ENCODE results near the gene USP34. TPM values are rescaled to one million over a fixed set of nuclear protein-coding genes. Genes with fewer than 3 reads are reported as not detected.

The USP34 gene
- polyA plus RNA-seq, 4 donors: 35.0 to 90.2 (median 44.3) TPM

DNA sequence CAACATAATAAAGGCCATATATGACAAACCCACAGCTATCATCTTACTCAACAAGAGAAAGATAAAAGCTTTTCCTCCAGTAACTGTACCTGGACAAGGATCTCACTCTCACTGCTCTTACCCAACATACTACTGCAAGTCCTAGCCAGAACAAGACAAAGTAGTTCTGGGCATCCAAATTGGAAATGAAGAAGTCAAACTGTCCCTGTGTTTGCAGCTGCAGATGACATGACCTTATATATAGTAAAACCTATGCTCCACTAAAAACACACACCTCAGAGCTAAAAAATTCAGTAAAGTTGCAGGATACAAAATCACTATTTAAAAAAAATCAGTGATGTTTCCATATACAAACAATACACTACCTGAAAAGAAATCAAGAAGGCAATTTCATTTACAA lies 32.2 kb downstream of the USP34 start:
- no peak for FAIRE-seq
- H3K4me1 ChIP-seq (ENCODE audit: control insufficient read depth in 3 of 3, insufficient read depth in 2 of 3, low read depth in 1 of 3, low read length in 2 of 3): peaks cover 11 to 19% (median 12%) of the 10 kb centered on the region in 3 donors
- no peak overlapping the region for H3K4me3 ChIP-seq (ENCODE audit: low read depth in 1 of 3, low read length in 3 of 3)
- H3K9me3 ChIP-seq (ENCODE audit: control insufficient read depth in 2 of 2, insufficient read depth in 1 of 2, low read depth in 1 of 2, low read length in 1 of 2): no peaks in the 10 kb centered on the region
- no peak overlapping the region for H3K27ac ChIP-seq (ENCODE audit: low read depth in 1 of 3, low read length in 2 of 3)
- peaks cover 0 to 24% (median 0%) of the 10 kb centered on the region in 3 donors for H3K36me3 ChIP-seq (ENCODE audit: control insufficient read depth in 3 of 3, insufficient read depth in 2 of 3, low read depth in 1 of 3, low read length in 3 of 3)
- DNase-seq: no peak
- H3K27me3 ChIP-seq (ENCODE audit: control insufficient read depth in 3 of 3, insufficient read depth in 3 of 3, low read length in 3 of 3): no peaks in the 10 kb centered on the region

DNA sequence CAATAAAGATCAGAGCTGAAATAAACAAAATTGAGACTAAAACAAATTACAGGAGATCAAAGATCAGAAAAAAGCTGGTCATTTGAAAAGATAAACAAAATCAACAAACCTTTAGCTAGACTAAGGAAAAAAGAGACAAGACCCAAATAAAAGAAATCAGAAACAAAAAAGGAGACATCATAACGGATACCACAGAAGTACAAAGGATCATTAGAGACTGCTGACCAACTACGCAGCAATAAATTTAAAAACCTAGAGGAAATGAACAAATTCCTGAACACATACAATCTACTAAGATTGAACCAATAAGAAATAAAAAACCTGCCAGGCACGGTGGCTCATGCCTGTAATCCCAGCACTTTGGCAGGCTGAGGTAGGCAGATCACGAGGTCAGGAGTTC lies 33.7 kb downstream of the USP34 start:
- DNase-seq (no peak), FAIRE-seq (no peak)
- peaks cover 0 to 24% (median 0%) of the 10 kb centered on the region in 3 donors for H3K36me3 ChIP-seq (ENCODE audit: control insufficient read depth in 3 of 3, insufficient read depth in 2 of 3, low read depth in 1 of 3, low read length in 3 of 3)
- H3K9me3 ChIP-seq (ENCODE audit: control insufficient read depth in 2 of 2, insufficient read depth in 1 of 2, low read depth in 1 of 2, low read length in 1 of 2): no peaks in the 10 kb centered on the region
- H3K27ac ChIP-seq (ENCODE audit: low read depth in 1 of 3, low read length in 2 of 3): no peak overlapping the region
- no peak overlapping the region for H3K4me3 ChIP-seq (ENCODE audit: low read depth in 1 of 3, low read length in 3 of 3)
- no peaks in the 10 kb centered on the region for H3K27me3 ChIP-seq (ENCODE audit: control insufficient read depth in 3 of 3, insufficient read depth in 3 of 3, low read length in 3 of 3)
- 45 to 79% (median 53%) methylated on average over 4 of the region's 4 CpGs for WGBS, 3 donors
- H3K4me1 ChIP-seq (ENCODE audit: control insufficient read depth in 3 of 3, insufficient read depth in 2 of 3, low read depth in 1 of 3, low read length in 2 of 3): peaks cover 15 to 31% (median 15%) of the 10 kb centered on the region in 3 donors

GRCh38 chr2:61436092-61436491 lies 34.8 kb downstream of the USP34 start:
- H3K27me3 ChIP-seq (ENCODE audit: control insufficient read depth in 3 of 3, insufficient read depth in 3 of 3, low read length in 3 of 3): no peaks in the 10 kb centered on the region
- no peaks in the 10 kb centered on the region for H3K9me3 ChIP-seq (ENCODE audit: control insufficient read depth in 2 of 2, insufficient read depth in 1 of 2, low read depth in 1 of 2, low read length in 1 of 2)
- peaks cover 0 to 27% (median 0%) of the 10 kb centered on the region in 3 donors for H3K36me3 ChIP-seq (ENCODE audit: control insufficient read depth in 3 of 3, insufficient read depth in 2 of 3, low read depth in 1 of 3, low read length in 3 of 3)
- peaks cover 14 to 33% (median 15%) of the 10 kb centered on the region in 3 donors for H3K4me1 ChIP-seq (ENCODE audit: control insufficient read depth in 3 of 3, insufficient read depth in 2 of 3, low read depth in 1 of 3, low read length in 2 of 3)
- peak overlapping the region in 1 of 3 donors; percentile 53 for H3K27ac ChIP-seq (ENCODE audit: low read depth in 1 of 3, low read length in 2 of 3)
- no peak for FAIRE-seq
- WGBS, 3 donors: 10 to 40% (median 34%) methylated on average over 2 of the region's 2 CpGs
- H3K4me3 ChIP-seq (ENCODE audit: low read depth in 1 of 3, low read length in 3 of 3): peak overlapping the region in 1 of 3 donors; percentile 11
- DNase-seq: peak; percentile 38 to 68

DNA sequence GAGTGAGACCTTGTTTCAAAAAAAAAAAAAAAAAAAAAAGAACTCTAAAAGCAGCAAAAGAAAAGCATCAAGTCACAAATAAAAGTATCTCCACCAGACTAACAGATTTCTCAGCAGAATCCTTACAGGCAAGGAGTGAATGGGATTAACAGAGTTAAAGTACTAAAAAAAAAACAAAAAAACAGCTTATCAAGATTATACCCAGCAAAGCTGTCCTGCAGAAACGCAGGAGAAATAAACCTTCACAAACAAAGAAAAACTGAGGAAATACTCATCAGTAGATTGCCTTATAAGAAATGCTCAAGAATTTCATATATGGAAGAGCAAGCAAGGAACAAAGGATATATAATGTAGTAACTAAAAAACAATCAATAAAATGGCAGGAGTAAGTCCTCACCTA lies 35.6 kb downstream of the USP34 start:
- Histone ChIP-seq H3K36me3 (ENCODE audit: control insufficient read depth in 3 of 3, insufficient read depth in 2 of 3, low read depth in 1 of 3, low read length in 3 of 3) (peaks cover 0 to 25% (median 0%) of the 10 kb centered on the region in 3 donors), H3K4me1 (ENCODE audit: control insufficient read depth in 3 of 3, insufficient read depth in 2 of 3, low read depth in 1 of 3, low read length in 2 of 3) (peaks cover 14 to 33% (median 15%) of the 10 kb centered on the region in 3 donors), H3K27me3 (ENCODE audit: control insufficient read depth in 3 of 3, insufficient read depth in 3 of 3, low read length in 3 of 3) (no peaks in the 10 kb centered on the region), H3K27ac (ENCODE audit: low read depth in 1 of 3, low read length in 2 of 3) (no peak overlapping the region), H3K4me3 (ENCODE audit: low read depth in 1 of 3, low read length in 3 of 3) (no peak overlapping the region), H3K9me3 (ENCODE audit: control insufficient read depth in 2 of 2, insufficient read depth in 1 of 2, low read depth in 1 of 2, low read length in 1 of 2) (no peaks in the 10 kb centered on the region)
- DNase-seq (no peak), FAIRE-seq (no peak)
- 82 to 85% (median 83%) methylated on average over 1 of the region's 1 CpG for WGBS, 3 donors

GRCh38 chr2:61434314-61434713 lies 36.6 kb downstream of the USP34 start:
- Histone ChIP-seq H3K27ac (ENCODE audit: low read depth in 1 of 3, low read length in 2 of 3) (peak overlapping the region in 2 of 3 donors; percentile 8 to 26), H3K9me3 (ENCODE audit: control insufficient read depth in 2 of 2, insufficient read depth in 1 of 2, low read depth in 1 of 2, low read length in 1 of 2) (no peaks in the 10 kb centered on the region), H3K4me3 (ENCODE audit: low read depth in 1 of 3, low read length in 3 of 3) (no peak overlapping the region), H3K27me3 (ENCODE audit: control insufficient read depth in 3 of 3, insufficient read depth in 3 of 3, low read length in 3 of 3) (no peaks in the 10 kb centered on the region), H3K36me3 (ENCODE audit: control insufficient read depth in 3 of 3, insufficient read depth in 2 of 3, low read depth in 1 of 3, low read length in 3 of 3) (peaks cover 0 to 15% (median 0%) of the 10 kb centered on the region in 3 donors), H3K4me1 (ENCODE audit: control insufficient read depth in 3 of 3, insufficient read depth in 2 of 3, low read depth in 1 of 3, low read length in 2 of 3) (peaks cover 14 to 33% (median 15%) of the 10 kb centered on the region in 3 donors)
- FAIRE-seq: no peak
- no peak for DNase-seq

- Histone ChIP-seq H3K27ac (ENCODE audit: low read depth in 1 of 3, low read length in 2 of 3) (peak overlapping the region in 2 of 3 donors; percentile 14 to 37), H3K9me3 (ENCODE audit: control insufficient read depth in 2 of 2, insufficient read depth in 1 of 2, low read depth in 1 of 2, low read length in 1 of 2) (no peaks in the 10 kb centered on the region), H3K27me3 (ENCODE audit: control insufficient read depth in 3 of 3, insufficient read depth in 3 of 3, low read length in 3 of 3) (no peaks in the 10 kb centered on the region), H3K36me3 (ENCODE audit: control insufficient read depth in 3 of 3, insufficient read depth in 2 of 3, low read depth in 1 of 3, low read length in 3 of 3) (peaks cover 0 to 11% (median 0%) of the 10 kb centered on the region in 3 donors), H3K4me1 (ENCODE audit: control insufficient read depth in 3 of 3, insufficient read depth in 2 of 3, low read depth in 1 of 3, low read length in 2 of 3) (peaks cover 13 to 33% (median 14%) of the 10 kb centered on the region in 3 donors), H3K4me3 (ENCODE audit: low read depth in 1 of 3, low read length in 3 of 3) (no peak overlapping the region)
- FAIRE-seq (no peak), DNase-seq (no peak)
- 92 to 93% (median 92%) methylated on average over 1 of the region's 1 CpG for WGBS, 3 donors
Observed at GRCh38 chr2:61433606-61434005, 37.3 kb downstream of the USP34 start.

DNA sequence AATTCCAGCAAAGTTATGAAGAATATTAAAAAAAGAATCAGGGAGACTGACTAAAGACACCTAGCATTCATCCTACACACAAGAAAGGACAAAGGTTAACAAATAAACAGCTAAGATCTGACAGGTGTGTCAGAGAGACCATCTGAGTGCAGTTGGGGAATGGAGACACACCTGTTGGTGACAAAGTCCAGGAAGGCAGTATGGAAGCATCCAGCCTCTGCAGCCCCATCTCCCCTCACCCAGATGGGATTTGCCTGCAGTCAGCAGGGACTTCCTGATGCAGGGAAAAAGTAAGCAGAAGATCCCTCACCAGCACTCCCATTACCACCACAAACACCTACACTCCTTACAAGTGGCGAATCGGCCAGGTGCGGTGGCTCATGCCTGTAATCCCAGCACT lies 37.9 kb downstream of the USP34 start:
- Histone ChIP-seq H3K27me3 (ENCODE audit: control insufficient read depth in 3 of 3, insufficient read depth in 3 of 3, low read length in 3 of 3) (no peaks in the 10 kb centered on the region), H3K4me1 (ENCODE audit: control insufficient read depth in 3 of 3, insufficient read depth in 2 of 3, low read depth in 1 of 3, low read length in 2 of 3) (peaks cover 13 to 33% (median 14%) of the 10 kb centered on the region in 3 donors), H3K4me3 (ENCODE audit: low read depth in 1 of 3, low read length in 3 of 3) (no peak overlapping the region), H3K36me3 (ENCODE audit: control insufficient read depth in 3 of 3, insufficient read depth in 2 of 3, low read depth in 1 of 3, low read length in 3 of 3) (peaks cover 0 to 11% (median 0%) of the 10 kb centered on the region in 3 donors), H3K27ac (ENCODE audit: low read depth in 1 of 3, low read length in 2 of 3) (peak overlapping the region; percentile 14 to 73 (median 37)), H3K9me3 (ENCODE audit: control insufficient read depth in 2 of 2, insufficient read depth in 1 of 2, low read depth in 1 of 2, low read length in 1 of 2) (no peaks in the 10 kb centered on the region)
- FAIRE-seq (no peak), DNase-seq (peak; percentile 83 to 89)
- 15 to 63% (median 27%) methylated on average over 3 of the region's 3 CpGs for WGBS, 3 donors

DNA sequence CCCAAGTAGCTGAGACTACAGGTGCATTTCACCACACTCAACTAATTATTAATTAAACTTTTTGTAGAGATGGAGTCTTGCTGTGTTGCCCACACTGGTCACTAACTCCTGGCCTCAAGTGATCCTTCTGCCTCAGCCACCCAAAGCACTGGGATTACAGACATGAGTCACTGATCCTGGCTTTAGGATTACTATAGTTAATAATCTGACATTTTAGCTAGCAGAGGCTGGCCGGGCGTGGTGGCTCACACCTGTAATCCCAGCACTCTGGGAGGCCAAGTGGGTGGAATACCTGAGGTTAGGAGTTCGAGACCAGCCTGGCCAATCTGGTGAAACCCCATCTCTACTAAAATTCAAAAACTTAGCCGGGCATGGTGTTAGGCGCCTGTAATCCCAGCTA lies 39.5 kb downstream of the USP34 start:
- H3K27ac ChIP-seq (ENCODE audit: low read depth in 1 of 3, low read length in 2 of 3): no peak overlapping the region
- H3K27me3 ChIP-seq (ENCODE audit: control insufficient read depth in 3 of 3, insufficient read depth in 3 of 3, low read length in 3 of 3): no peaks in the 10 kb centered on the region
- peaks cover 0 to 14% (median 0%) of the 10 kb centered on the region in 3 donors for H3K36me3 ChIP-seq (ENCODE audit: control insufficient read depth in 3 of 3, insufficient read depth in 2 of 3, low read depth in 1 of 3, low read length in 3 of 3)
- no peak overlapping the region for H3K4me3 ChIP-seq (ENCODE audit: low read depth in 1 of 3, low read length in 3 of 3)
- DNase-seq: peak in 1 of 2 donors; percentile 46
- peaks cover 13 to 33% (median 13%) of the 10 kb centered on the region in 3 donors for H3K4me1 ChIP-seq (ENCODE audit: control insufficient read depth in 3 of 3, insufficient read depth in 2 of 3, low read depth in 1 of 3, low read length in 2 of 3)
- WGBS, 3 donors: 85 to 97% (median 97%) methylated on average over 5 of the region's 5 CpGs
- no peak for FAIRE-seq
- H3K9me3 ChIP-seq (ENCODE audit: control insufficient read depth in 2 of 2, insufficient read depth in 1 of 2, low read depth in 1 of 2, low read length in 1 of 2): no peaks in the 10 kb centered on the region

Data from small intestine (tissue), 7 donors.